ENCODE results near the gene SLC6A12.
"Not testable (repeated sequence)": the region's sequence is repeated elsewhere in the genome, so short reads cannot be mapped to it uniquely, and the experiment has no call there.

The SLC6A12 gene

DNA sequence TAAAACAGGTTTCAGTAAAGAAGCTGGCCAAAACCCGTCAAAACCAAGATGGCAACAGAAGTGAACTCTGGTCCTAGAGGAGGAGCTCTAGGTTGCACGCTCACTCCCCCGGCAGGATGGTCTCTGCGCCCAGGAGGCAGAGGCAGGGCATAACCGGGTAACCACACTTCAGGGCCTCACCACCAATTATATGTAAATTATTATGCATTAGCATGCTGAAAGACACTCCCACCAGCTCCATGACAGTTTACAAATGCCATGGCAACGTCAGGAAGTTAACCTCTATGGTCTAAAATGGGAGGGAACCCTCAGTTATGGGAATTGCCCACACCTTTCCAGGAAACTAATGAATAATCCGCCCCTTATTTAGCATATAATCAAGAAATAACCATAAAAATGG is 20.1 kb upstream of the SLC6A12 start:
- no peak for DNase-seq

GRCh38 chr12:233615-233968 is 19.6 kb upstream of the SLC6A12 start:
- no peak for DNase-seq

- no peak for DNase-seq
Observed at GRCh38 chr12:232731-233614, 19.0 kb upstream of the SLC6A12 start.

GRCh38 chr12:230925-231671 is 17.1 kb upstream of the SLC6A12 start:
- no peak for DNase-seq

DNA sequence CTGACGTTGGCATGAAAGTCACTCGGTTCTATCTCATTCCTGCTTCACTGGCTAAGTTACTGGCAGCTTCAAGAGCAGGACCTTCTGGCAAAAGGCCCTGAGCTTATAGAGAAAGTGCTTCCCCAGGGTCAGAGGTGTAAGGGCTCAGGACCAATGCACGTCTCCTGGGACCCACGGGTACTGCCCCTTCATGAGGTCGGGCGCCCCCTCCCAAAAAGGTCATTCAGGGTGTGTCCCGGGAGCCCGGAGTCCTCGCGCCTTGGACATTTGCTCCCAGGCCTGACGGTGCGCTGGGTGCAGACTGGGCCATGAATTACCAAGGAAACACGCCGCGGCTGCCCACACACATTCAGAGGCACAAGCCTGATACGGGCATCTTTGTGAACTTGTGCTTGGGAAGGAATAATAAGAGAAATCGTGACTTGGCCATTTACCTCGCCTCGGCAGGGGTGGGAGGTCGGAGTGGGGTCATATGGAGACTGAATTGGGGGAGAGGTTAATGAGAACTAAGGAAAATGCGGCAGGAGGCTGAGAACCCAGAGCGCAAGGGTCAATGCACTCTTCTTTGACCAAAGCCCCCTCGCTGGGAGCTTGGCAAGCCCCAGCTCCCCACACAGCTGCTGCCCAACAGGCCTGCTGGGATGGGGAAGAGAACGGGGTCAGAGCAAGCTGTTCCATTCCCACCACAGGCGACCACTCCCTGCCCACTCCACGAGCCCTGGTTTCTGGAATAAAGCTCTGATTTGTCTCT is 15.7 kb upstream of the SLC6A12 start:
- no peak for DNase-seq

DNA sequence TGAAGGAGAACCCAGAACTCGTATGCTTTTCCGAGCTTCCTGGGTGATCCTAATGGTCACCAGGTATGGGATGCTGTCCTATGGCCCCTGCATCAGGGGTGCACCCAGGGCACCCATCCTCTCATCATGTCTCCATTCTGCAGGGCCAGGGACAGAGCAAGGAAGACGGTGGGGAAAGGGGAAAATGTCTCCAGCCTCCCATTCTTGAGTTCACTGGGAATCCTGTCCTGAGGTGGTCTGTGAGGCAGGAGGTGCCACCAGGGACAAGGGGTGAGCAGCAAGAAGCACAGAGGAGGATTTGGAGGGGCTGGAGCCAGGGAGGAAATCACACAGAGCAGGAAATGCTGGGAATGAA is 14.9 kb upstream of the SLC6A12 start:
- no peak for DNase-seq

- DNase-seq: no peak
Observed at GRCh38 chr12:227923-228845, 14.2 kb upstream of the SLC6A12 start.

DNA sequence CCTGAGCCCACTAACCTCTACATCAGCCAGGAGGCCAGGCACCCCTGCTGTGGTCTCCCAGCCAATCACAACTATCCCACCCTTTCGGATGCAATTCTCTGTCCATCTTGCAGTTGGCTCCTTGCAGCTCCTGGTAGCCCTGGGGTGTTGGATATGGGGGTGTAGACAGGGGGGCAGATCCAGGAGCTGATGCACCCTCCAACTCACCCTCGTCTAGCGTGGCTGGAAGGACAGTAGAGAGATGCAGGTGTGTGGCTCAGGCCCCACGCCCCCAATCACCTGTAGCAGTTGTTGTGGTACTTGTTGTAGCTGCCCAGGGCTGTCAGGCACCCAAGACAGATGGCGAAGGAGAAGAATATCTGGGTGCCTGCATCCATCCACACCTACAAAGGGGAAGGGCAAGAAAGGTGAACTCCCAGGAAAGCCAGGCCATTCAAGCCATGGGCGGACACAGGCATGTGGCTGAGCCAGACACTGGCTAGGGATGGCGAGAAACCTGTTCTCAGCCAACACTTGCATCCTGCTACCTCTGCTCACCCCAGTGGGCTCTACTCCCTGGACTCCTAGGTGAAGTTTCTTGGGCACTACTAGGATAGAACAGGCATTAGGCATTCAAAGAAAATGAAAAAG is 13.4 kb upstream of the SLC6A12 start:
- no peak for DNase-seq

DNA sequence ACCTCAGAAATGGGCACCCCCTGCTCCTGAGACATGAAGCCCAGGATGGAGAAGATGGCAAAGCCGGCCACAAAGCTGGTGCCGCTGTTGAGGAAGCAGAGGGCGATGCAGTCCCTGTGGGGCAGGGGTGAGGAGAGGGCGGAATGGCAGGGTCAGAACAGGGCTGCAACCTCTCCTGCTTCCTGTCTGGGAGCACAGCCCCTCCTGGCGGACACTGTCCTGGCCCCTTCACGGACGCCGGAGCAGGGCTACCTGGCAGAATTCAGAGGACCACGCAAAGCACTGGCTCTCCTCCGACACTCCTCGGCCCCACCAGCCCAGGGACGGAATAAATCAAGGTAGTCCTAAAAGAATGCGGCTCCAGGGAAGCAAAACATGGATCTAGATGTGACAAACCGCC is 12.4 kb upstream of the SLC6A12 start:
- DNase-seq: no peak

DNA sequence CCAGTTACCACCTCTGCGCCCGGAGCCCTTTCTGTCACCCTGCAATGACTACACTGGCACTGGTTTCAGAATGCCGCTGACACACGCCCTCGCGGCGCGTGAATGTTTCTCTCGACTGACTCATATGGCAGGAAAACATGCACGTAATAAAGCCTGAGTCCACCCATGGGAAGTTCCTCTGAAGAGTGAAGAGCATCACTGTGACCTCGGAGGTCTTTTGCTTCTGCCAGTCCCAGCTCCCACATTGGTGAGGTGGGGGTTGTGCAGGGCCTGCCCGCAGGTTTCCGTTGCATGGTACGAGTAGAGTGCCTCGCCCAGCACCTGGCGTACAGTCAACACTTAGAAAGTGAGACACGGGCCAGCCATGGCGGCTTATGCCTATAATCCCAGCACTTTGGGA is 11.1 kb upstream of the SLC6A12 start:
- no peak for DNase-seq

DNA sequence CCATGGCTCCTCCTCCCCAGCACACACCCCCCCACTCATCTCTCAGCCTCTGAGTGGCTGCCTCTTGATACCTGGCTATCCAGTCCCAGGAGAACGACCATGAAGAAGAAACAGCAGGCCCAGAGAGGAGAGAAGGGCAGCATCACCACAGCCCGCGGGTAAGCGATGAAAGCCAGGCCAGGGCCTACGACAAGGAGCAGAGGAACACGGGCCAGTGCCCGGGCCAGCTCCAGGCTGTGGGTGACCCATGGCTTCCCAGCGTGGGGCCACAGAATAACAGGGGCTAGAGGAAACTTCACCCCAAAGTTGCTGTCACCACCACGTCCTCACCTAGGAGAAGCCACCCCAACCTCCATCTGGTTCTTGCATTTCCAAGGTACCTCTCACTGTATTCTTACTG is 10.4 kb upstream of the SLC6A12 start:
- no peak for DNase-seq

- no peak for DNase-seq
Observed at GRCh38 chr12:223841-224240, 9.9 kb upstream of the SLC6A12 start.

DNA sequence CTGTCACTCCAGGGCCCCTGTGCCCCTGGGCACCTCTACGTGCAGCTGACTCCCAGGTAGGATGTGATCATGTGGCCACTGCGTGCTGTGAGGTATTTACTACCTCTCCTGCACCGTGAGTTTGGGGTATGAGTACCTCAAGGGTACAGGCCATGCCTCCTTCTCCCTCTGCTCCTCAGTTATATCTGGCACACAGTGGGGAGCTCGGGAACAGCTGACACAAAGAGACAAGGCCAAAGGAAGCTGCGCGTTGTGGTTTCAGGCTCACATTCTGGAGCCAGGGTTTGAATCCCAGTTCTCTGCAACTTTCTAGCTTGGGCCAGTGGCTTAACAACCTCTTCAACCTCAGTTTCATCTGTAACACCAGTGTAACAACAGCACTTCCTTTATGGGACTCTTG is 7.8 kb upstream of the SLC6A12 start:
- no peak for DNase-seq

- DNase-seq: no peak
Observed at GRCh38 chr12:220946-221550, 7.1 kb upstream of the SLC6A12 start.

DNA sequence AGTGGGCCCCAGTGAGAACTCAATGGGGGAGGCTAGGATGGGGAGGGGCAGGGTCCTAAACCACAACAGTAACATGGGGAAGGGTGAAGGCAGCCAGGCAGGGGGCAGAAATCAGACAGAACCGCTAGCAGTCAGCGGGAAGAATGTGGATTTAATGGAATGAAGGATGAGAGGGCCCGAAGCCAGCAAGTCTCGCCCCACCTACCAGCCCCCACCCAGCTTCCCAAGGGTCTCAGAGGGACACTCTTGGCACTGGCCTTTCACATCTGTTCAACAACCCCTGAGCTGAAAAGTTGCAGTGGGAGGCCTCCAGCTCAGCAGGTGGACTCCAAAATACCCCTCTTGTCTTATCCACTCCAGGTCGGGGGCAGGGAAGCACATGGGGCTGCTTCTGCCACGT is 6.5 kb upstream of the SLC6A12 start:
- DNase-seq: no peak

DNA sequence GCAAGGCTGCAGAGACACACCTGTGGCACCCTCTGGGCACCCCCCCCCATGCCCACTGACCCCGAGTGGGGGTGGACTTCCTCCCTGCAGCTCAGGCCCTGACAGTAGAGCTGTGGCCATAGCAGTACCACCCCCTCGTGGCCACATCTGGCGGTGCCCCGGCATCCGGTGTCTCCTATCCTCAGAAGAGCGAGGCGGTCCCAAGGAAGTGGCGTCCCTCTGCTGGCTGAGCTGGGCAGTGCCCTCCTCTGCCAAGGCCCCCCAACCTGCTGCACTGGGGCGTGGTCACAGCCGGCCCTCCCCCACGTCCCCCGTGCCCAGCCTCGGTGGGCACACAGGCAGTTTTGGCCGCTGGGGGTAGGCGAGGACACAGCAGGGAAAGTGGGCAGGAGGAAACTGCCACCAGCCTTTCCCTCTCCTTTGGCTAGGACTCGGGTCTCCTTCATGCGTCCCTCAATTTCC is 6.0 kb upstream of the SLC6A12 start:
- DNase-seq: peak; percentile 51 to 66

DNA sequence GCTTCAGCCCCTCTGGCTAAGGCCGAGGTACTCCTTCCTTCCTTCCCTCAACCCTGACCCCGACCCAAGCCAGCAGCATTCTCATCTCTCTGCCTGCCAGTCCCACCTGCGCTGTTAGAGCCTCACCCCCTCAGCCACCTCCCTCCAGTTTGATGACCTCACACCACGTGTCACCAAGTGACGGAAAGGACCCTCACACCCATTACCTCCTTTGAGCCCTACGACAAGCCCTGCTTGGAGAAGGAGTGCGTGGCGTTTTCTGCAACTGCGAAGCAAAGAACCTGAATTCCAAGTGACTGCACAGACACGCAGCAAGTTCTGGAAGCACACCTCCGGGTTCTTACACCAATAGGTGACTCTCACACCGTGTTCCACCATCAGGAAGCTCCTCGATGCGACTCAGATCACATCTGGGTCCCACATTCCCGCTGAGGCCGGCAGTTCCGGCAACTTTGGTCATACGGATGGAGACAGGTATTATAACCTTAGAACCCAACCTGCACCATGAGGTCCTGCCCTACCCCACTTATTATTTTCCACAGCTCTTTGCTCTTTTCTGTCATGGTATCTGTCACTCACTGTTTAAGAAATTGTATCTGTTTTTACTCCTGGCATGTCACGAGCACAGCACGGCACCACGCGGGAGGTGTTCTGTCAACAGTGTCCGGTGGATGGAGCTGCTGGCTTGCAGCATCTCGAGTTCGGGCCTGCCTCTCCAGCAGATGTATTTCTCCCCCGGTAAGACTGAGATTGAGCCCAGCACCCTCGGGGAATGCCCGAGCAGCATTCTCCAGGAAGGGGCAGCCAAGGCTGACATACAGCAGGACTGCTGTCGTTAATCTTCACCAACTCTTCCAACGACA is 5.0 kb upstream of the SLC6A12 start:
- DNase-seq: no peak

GRCh38 chr12:218221-218620 is 4.3 kb upstream of the SLC6A12 start:
- no peak for DNase-seq

DNA sequence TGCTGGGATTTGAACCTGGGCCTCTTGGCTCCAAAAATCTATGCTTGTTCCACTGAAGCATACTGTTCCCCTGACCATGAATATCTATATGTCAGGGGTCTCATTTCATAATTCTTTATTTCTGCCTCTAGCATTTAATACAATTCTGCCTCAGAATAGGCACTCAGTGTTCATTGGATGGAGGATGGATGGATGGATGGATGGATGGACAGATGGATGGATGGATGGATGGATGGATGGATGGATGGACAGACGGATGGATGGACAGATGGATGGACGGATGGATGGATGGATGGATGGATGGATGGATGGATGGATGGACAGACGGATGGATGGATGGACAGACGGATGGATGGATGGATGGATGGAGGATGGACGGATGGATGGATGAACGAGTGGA is 3.1 kb upstream of the SLC6A12 start:
- DNase-seq: not testable (repeated sequence)

DNA sequence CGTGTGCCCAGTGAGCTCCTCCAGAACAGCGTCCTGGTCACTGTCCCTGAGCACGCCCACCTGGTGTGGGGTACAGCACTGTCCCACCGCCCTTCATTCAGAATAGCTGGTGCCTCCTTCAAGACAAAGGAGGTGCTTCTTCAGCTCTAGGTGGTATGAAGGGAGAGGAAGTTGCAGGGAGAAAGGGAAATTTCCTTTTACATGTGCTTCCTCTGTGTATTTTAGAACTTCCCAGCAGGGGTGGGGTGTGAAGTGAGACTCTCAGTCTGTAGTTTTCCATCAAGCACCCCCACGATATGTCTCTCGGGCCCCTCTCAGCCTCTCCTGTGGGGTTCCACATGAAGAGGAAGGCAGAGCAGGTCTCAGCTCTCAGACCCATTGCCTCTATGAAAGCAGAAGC is 1.2 kb upstream of the SLC6A12 start:
- DNase-seq: no peak

- DNase-seq: no peak
Observed at GRCh38 chr12:213527-213932, 427 bp downstream of the SLC6A12 start.
